Calu3 (cell line): ENCODE measurements around the gene CYTH2. TPM values are rescaled to one million over a fixed set of nuclear protein-coding genes. Genes with fewer than 3 reads are reported as not detected.
"Not testable (repeated sequence)": the region's sequence is repeated elsewhere in the genome, so short reads cannot be mapped to it uniquely, and the experiment has no call there.

ENCODE experiments used
- BruUV-seq: library from RNA; stranded (reverse); fragments of 400-500 nt; replicated peaks from 2 replicates; lab custom pipeline; 2021; lab: Mats Ljungman, UMichigan
- CTCF ChIA-PET: fragments of 300-600 bp; sonication (Branson Sonifier 250); formaldehyde crosslinking; loops from one replicate; lab custom pipeline; 2022; ENCODE audit warnings: antibody characterized with exemption; lab: Charles Lee
- DNase-seq: peaks from one replicate; pipeline ENCODE4 v3.0.0; 2022
- H3K27ac Mint-ChIP-seq: one replicate; pipeline ENCODE4 v1.8.0; 2022; ENCODE audit warnings: mixed read lengths; ENCODE audit not compliant: unreplicated experiment
- H3K27me3 Mint-ChIP-seq: one replicate; pipeline ENCODE4 v1.8.0; 2022; ENCODE audit warnings: mixed read lengths; ENCODE audit not compliant: unreplicated experiment
- H3K36me3 Mint-ChIP-seq: one replicate; pipeline ENCODE4 v1.8.0; 2022; ENCODE audit warnings: mild to moderate bottlenecking, moderate library complexity, mixed read lengths; ENCODE audit not compliant: insufficient read depth, unreplicated experiment
- H3K4me1 Mint-ChIP-seq: one replicate; pipeline ENCODE4 v1.8.0; 2022; ENCODE audit warnings: mild to moderate bottlenecking, low read depth, mixed read lengths; ENCODE audit not compliant: unreplicated experiment
- H3K4me3 Mint-ChIP-seq: one replicate; pipeline ENCODE4 v1.8.0; 2022; ENCODE audit warnings: mild to moderate bottlenecking, low read depth, moderate library complexity, mixed read lengths; ENCODE audit not compliant: unreplicated experiment
- H3K9me3 Mint-ChIP-seq: one replicate; pipeline ENCODE4 v1.8.0; 2022; ENCODE audit warnings: low read depth, mixed read lengths; ENCODE audit not compliant: unreplicated experiment
- intact Hi-C: fragments of 100-400 bp; cut with micrococcal nuclease; formaldehyde crosslinking; loops from one replicate; pipeline ENCODE4 v1.10.0; 2022; ENCODE audit not compliant: unreplicated experiment
- total RNA-seq: library from RNA; stranded (reverse); gene quantifications from 2 replicates; pipeline ENCODE4 v1.2.3, GENCODE V29; 2022
- TF ChIP-seq, protein P1 (sequence below): fragments of 200-600 bp; IDR thresholded peaks from one replicate; pipeline ENCODE4 v1.8.0; 2022; ENCODE audit warnings: antibody characterized with exemption; ENCODE audit not compliant: unreplicated experiment

Gene CYTH2
- total RNA-seq, 1 experiment from 2014 or later, result 109 TPM

DNA sequence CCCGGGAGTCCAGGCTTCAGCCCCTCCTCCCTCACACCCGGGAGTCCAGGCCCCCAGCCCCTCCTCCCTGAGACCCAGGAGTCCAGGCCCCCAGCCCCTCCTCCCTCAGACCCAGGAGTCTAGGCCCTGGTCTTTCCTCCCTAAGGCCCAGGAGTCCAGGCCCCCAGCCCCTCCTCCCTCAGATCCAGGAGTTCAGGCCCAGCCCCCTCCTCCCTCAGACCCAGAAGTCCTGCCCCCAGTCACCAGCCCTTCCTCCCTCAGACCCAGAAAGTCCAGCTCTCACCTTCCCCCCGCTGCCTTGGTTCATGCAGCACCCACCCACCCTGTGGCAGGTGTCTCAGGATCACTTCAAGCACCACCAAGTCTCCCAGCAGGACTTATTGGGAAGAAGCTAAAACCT is 14.1 kb downstream of the CYTH2 start:
- CTCF ChIA-PET, result no interaction called here
- TF ChIP-seq, protein P1, sequence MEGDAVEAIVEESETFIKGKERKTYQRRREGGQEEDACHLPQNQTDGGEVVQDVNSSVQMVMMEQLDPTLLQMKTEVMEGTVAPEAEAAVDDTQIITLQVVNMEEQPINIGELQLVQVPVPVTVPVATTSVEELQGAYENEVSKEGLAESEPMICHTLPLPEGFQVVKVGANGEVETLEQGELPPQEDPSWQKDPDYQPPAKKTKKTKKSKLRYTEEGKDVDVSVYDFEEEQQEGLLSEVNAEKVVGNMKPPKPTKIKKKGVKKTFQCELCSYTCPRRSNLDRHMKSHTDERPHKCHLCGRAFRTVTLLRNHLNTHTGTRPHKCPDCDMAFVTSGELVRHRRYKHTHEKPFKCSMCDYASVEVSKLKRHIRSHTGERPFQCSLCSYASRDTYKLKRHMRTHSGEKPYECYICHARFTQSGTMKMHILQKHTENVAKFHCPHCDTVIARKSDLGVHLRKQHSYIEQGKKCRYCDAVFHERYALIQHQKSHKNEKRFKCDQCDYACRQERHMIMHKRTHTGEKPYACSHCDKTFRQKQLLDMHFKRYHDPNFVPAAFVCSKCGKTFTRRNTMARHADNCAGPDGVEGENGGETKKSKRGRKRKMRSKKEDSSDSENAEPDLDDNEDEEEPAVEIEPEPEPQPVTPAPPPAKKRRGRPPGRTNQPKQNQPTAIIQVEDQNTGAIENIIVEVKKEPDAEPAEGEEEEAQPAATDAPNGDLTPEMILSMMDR, result no peak
- intact Hi-C loops, result loop anchor here (10.0 kb wide), 1 partner anchor 148 kb away; no protein-coding TSS in a partner anchor
- DNase-seq, result no peak
- Mint-ChIP-seq H3K27me3 (no peaks in the 10 kb centered on the region), H3K9me3 (no peaks in the 10 kb centered on the region), H3K36me3 (peaks cover 76% of the 10 kb centered on the region), H3K4me1 (peaks cover 35% of the 10 kb centered on the region), H3K4me3 (no peak overlapping the region), H3K27ac (no peak overlapping the region)
- no TSS peak for BruUV-seq

DNA sequence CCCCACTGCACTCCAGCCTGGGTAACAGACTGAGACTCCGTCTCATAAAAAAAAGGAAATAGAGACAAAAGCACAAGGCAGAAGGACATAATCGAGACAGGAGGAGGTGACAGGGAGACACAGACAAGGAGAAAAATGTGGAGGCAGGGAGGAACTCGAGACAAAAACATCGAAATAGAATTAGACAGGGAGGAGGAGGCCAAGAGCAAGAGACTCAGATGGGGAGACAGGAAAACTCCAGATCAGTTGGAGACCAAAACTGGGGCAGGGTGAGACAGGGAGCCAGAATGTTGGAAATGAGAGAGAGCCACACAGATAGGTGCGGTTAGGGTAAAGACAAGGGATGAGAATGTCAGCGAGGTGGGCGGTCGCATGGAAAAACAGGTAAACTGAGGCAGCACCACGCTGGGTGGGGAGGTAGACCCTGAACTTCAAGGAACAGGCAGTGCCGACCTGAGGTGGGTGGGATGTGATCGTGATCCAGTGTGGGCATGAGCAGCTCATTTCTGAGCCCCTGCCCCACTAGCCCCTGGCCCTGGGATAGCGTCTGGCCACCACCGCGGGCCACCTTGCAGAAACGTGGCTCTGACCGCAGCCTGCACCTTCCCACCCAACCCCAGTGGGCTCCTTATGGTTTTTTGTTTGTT is 15.2 kb downstream of the CYTH2 start:
- Mint-ChIP-seq H3K36me3 (peaks cover 80% of the 10 kb centered on the region), H3K4me3 (no peak overlapping the region), H3K27ac (peak overlapping the region; percentile 9), H3K27me3 (no peaks in the 10 kb centered on the region), H3K9me3 (no peaks in the 10 kb centered on the region), H3K4me1 (peaks cover 42% of the 10 kb centered on the region)
- CTCF ChIA-PET, result no interaction called here
- no peak for DNase-seq
- intact Hi-C loops, result loop anchor here (10.0 kb wide), 1 partner anchor 150 kb away; no protein-coding TSS in a partner anchor
- BruUV-seq, result no TSS peak
- TF ChIP-seq, protein P1, result no peak

DNA sequence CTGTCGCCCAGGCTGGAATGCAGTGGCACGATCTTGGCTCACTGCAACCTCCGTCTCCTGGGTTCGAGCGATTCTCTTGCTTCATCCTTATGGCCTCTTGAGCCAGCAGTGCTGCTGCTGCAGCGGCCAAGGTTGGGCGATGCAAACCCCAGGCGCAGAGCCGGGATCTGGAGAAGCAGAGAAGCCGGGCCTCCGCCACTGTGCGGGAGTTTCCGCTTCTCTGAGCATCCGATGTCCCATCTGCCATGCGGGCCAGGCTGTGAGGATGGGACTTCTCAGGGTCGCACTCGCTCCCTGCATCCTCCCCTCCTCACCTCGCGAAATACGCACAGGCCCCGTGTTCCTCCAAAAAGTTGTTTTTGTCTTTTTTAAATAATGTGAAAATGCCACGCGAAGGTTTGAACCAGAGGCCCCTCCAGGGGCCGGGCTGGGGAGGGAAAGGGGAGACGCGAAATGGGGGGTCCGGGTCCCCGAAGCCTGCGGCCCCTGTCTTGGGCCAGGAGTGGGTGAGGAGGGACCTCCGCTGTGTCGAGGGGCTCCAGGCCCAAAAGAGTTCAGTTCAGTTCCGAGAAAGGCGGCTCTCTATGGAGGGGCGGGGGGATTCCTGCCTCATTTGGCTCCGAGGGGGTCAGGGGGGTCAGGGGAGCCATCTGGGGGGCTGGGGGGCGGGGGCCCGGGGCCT is 15.9 kb downstream of the CYTH2 start:
- Mint-ChIP-seq H3K36me3 (peaks cover 78% of the 10 kb centered on the region), H3K4me1 (peaks cover 42% of the 10 kb centered on the region), H3K9me3 (no peaks in the 10 kb centered on the region), H3K4me3 (no peak overlapping the region), H3K27me3 (peaks cover 1% of the 10 kb centered on the region), H3K27ac (no peak overlapping the region)
- no peak for DNase-seq
- intact Hi-C loops, result loop anchor here (5.0 to 10.0 kb wide), 2 partner anchors 97 to 150 kb away; no protein-coding TSS in a partner anchor
- TF ChIP-seq, protein P1, result no peak
- CTCF ChIA-PET, result no interaction called here
- no TSS peak for BruUV-seq

DNA sequence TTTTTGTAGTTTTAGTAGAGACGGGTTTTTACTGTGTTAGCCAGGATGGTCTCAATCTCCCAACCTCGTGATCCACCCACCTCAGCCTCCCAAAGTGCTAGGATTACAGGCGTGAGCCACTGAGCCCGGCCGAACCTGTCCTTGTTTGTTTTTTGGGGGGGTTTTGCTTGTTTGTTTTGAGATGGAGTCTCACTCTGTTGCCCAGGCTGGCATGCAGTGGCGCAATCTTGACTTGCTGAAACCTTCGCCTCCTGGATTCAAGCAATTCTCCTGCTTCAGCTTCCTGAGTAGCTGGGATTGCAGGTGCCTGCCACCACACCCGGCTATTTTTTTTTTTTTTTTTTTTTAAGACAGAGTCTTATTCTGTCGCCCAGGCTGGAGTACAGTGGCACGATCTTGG is 17.5 kb downstream of the CYTH2 start:
- H3K9me3 Mint-ChIP-seq, H3K4me3 Mint-ChIP-seq, DNase-seq, BruUV-seq: not testable (repeated sequence)
- intact Hi-C loops, result loop anchor here (5.0 to 10.0 kb wide), 2 partner anchors 96 to 152 kb away; no protein-coding TSS in a partner anchor
- peak overlapping the region; percentile 23 for H3K27ac Mint-ChIP-seq
- peaks cover 66% of the 10 kb centered on the region for H3K36me3 Mint-ChIP-seq
- CTCF ChIA-PET, result interaction anchor here (0.7 to 5.3 kb wide), 6 partner anchors 10 to 98 kb away, joined by 3 to 45 read pairs (median 5); partner anchors contain the start of gene GRWD1
- peaks cover 18% of the 10 kb centered on the region for H3K27me3 Mint-ChIP-seq
- H3K4me1 Mint-ChIP-seq, result peaks cover 51% of the 10 kb centered on the region
